ENCODE measurements around the gene USP25. TPM values are rescaled to one million over a fixed set of nuclear protein-coding genes. Genes with fewer than 3 reads are reported as not detected.
"Not testable (repeated sequence)": the region's sequence is repeated elsewhere in the genome, so short reads cannot be mapped to it uniquely, and the experiment has no call there.

Gene USP25
- total RNA-seq, 1 experiment from 2014 or later, result 25.3 TPM

DNA sequence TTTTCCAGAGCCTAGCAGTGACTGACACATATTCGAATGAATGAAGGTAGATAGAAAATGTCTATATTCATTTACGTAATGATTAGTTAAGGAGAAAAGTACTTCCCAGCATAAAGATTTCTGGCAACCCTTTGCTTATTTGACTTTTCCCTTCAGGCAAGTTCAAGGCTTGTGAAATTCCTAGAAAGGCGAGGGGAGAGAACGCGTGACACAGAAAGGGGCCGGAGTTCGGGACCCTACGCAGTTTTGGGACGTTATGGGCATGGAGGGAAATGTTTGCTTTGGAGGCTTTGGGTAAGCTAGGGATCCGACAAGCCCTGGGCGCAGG is 472 bp upstream of the USP25 start:
- DNase-seq (ENCODE audit: low read depth, low spot score), result no peak
- in situ Hi-C loops (cut with HindIII; ENCODE audit: low pct_unique_long_range_greater_than_20kb, low sequenced_read_pairs), result no loop called here

DNA sequence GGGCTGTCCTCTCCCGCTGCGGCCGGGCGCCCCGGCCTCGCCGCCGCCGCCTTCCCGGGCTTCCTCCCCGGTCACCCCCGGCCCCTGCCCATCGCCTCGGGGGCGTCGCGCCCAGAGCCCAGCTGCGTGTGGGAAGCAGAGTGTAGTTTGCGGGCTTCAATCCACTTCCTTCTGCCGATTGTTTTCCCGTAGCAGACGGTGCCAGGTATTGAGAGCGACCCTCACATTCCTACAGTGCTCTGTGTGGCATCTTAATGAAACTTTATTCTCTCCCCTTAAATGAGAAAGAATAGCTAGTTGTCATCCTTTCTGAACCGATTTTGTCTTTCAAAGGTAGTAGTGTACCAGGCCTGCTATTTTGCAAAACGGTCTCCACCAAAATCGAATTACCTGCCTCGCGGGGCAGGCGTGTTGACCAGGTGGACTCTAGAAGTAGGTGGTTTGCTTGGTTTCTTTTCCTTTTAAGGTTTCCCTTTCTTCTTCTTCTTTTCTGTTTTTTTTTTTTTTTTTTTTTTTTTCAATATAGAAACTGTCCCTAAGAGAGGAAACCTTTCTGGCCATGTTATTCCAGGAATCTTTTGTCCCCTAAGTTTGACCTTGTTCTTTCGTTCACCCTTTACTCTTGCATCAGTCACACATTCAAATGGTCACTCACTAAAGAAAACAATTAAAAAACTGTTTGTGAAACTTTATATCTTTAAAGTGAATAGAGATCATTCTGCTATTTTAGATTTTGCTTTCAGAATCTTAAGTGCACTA is 881 bp downstream of the USP25 start:
- in situ Hi-C loops (cut with HindIII; ENCODE audit: low pct_unique_long_range_greater_than_20kb, low sequenced_read_pairs), result no loop called here
- no peak for DNase-seq (ENCODE audit: low read depth, low spot score)

DNA sequence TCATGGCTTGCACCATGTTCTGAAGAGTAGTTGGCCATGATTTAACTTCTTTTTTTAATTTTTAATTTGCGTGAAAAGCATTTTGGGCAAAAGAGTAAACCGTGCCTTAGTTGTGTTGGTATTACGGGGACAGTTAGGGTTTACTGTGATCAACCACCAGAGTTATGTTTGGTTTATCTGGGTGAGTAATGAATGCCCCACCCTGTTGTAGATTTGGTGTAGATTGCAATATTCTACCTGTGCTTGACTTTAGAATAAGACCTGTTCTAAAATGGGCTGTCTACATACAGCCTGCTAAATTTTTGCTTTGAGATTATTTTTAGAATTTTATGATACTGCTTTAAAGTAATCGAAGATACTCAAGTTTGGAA is 1.4 kb downstream of the USP25 start:
- in situ Hi-C loops (cut with HindIII; ENCODE audit: low pct_unique_long_range_greater_than_20kb, low sequenced_read_pairs), result no loop called here
- DNase-seq (ENCODE audit: low read depth, low spot score), result no peak

DNA sequence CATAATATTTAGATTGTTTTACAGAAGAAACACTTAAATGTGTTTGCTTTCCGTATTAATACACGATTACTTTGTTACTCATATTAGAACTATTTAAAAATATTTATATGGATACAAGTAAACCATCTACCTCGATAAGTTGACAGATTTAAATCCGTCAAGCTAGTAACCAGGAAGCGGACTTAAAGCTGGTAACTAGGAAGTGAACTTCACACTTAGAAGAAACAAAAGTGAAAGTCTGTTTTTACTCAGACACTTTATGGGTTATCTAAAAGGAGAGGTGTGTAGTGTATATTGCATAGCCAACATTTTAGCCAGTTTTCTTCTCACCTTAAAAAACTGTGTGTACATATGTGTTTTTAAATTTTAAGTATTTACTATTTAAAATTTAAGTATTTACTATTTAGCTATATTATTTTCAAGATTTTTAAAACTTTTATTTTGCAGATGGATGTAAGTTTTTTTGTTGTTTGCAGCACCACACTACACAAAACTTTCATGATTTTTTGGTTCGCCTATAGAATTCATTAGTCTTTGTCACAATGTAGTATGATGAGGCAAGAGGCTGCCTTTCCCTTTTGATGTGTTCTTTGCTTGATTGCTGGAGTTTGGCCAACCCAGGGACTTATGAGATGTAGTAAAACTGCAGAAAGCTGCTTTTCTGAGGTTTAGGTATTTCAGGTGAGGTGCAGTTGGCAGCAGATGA is 2.7 kb downstream of the USP25 start:
- peak; percentile 50 for DNase-seq (ENCODE audit: low read depth, low spot score)
- in situ Hi-C loops (cut with HindIII; ENCODE audit: low pct_unique_long_range_greater_than_20kb, low sequenced_read_pairs), result no loop called here

DNA sequence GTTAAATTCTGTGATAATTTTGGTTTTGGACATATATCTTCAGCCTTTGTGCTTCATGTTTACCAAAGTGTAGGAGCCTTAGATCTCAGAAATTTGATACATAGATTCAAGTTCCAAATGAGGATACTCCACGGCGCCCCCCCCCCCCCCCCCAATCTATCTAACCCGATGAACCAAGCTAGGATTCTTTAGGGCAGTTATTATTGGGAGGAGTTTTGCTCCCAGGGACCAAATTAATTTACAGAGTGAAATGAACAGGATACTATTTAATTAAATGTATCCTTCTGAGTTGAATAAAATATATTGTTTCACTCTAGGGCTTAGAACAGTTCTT is 3.2 kb downstream of the USP25 start:
- no peak for DNase-seq (ENCODE audit: low read depth, low spot score)
- in situ Hi-C loops (cut with HindIII; ENCODE audit: low pct_unique_long_range_greater_than_20kb, low sequenced_read_pairs), result no loop called here

DNA sequence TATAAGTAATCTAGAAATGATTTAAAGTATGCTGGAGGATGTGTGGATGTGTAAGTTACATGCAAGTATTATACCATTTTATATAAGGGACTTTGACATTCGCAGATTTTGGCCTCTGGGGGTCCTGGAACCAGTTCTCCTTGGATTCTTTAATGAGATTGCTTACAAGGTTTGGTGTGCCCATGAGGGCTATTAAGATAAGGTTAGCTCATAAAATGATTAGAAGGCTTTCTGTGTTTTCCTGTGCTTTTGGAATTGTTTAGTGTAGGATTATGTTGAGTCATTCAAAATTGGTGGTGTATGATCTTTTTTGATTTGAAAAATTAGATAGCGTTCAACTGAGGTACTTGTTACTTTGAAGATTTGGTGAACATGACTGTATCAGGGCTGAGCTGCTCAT is 5.6 kb downstream of the USP25 start:
- peak; percentile 2 for DNase-seq (ENCODE audit: low read depth, low spot score)
- in situ Hi-C loops (cut with HindIII; ENCODE audit: low pct_unique_long_range_greater_than_20kb, low sequenced_read_pairs), result no loop called here

DNA sequence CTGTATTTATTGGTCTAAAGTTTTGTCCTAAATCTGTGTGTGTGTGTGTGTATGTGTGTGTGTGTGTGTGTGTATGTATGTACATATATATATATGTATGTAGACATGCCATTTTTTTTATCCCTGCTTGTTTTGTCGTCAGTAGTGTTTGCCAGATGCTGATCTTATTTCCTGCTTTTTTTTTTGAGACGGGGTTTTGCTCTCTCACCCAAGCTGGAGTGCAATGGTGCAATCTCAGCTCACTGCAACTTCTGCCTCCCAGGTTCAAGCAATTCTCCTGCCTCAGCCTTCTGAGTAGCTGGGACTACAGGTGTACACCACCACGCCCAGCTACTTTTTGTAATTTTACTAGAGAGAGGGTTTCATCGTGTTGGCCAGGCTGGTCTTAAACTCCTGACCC is 6.1 kb downstream of the USP25 start:
- in situ Hi-C loops (cut with HindIII; ENCODE audit: low pct_unique_long_range_greater_than_20kb, low sequenced_read_pairs); DNase-seq (ENCODE audit: low read depth, low spot score): not testable (repeated sequence)

DNA sequence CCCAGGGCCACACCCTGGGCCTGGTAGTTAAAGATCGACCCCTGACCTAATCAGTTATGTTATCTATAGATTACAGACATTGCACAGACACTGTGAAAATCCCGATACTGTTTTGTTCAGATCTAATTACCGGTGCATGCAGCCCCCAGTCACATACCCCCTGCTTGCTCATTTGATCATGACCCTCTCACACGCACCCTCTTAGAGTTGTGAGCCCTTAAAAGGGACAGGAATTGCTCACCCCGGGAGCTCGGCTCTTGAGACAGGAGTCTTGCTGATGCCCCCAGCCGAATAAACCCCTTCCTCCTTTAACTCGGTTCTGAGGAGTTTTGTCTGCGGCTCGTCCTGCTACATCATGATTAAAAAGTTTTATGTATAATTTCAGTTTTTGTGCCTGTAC is 9.0 kb downstream of the USP25 start:
- in situ Hi-C loops (cut with HindIII; ENCODE audit: low pct_unique_long_range_greater_than_20kb, low sequenced_read_pairs), result not testable (repeated sequence)

DNA sequence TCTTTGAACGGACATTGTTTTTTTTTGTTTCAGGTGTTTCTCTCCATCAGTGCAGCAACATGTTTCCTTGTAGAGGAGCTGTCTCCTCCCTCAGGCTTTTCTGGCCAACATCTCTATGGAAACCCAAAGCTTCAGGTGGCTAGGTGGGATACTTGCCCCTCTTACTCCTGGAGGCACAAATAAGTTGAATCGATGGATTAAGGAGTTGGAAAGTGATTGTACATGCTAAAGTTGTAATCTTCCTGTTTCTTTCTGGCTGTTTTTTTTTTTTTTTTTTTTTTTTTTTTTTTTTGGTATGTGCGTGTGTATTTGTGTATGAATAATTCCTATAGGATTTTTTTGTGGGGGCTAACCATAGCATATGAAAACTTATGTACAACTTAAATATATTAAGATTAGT is 10.6 kb downstream of the USP25 start:
- in situ Hi-C loops (cut with HindIII; ENCODE audit: low pct_unique_long_range_greater_than_20kb, low sequenced_read_pairs), result no loop called here
- no peak for DNase-seq (ENCODE audit: low read depth, low spot score)

More for the DNA sequence above, 9.0 kb downstream of the USP25 start:
- not testable (repeated sequence) for DNase-seq (ENCODE audit: low read depth, low spot score)

DNA sequence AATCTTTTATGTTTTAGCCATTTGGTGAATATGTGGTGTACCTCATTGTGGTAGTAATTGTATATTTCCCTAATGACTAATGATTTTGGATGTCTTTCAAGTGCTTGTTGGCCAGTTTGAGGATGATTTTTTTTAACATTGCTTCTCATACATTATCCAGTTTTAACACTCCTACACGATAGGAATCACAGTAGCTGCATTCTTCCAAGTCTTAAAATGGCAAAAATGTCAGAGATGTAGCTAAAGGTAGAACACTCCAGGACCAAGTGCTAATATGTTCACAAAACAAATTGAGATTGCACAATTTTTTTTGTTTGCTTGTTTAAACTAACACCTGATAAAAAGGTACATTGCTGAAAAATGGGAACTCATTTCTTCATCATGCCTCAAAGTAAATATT is 11.7 kb downstream of the USP25 start:
- no peak for DNase-seq (ENCODE audit: low read depth, low spot score)
- in situ Hi-C loops (cut with HindIII; ENCODE audit: low pct_unique_long_range_greater_than_20kb, low sequenced_read_pairs), result no loop called here

DNA sequence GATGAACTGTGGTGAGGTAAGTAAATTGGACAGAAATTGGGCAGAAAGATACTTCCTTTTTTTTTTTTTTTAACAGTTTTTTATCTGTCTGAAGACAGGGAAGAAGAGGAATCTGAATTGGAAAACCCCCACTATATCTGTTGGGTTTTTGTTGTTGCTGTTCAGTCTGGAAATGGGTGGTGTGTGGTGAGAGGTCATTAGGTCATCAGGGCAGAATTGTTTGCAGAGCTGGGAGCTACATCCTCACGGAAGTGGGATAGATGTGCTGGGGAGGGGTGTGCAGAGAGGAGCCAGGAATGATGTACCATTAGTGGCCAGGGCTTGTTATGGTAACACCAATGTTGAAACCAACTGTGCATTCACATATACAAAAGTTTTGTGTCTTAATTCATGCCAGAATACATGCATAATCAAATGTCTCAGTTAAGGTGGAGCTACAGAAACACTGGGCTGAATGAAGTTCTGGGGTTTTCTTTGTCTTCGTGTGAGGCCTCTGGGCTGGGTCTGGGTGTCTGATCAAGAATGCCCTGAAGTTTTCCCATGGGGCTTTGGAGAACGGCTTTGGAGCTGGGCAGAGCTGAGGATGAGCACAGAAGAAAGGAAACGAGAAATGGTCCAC is 12.4 kb downstream of the USP25 start:
- in situ Hi-C loops (cut with HindIII; ENCODE audit: low pct_unique_long_range_greater_than_20kb, low sequenced_read_pairs), result no loop called here
- DNase-seq (ENCODE audit: low read depth, low spot score), result no peak

DNA sequence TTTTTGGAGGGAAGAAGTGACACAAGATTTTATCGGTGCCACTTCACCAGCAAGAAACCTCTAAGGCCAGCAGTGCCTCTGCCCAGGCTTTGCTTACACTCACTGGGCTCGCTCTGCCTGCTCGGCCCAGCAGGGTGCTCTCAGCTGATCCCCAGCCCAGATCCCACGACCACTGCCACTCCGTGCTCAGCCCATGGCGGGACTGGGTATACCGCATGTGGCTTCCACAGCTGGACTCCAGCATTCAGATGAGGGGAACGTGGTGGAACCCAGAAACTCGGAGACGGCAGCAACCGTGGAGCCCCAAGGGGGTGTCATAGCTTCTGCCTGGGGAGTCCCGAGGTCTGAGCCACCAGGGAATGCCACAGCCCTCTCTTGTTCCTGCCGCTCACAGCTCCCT is 12.9 kb downstream of the USP25 start:
- no peak for DNase-seq (ENCODE audit: low read depth, low spot score)
- in situ Hi-C loops (cut with HindIII; ENCODE audit: low pct_unique_long_range_greater_than_20kb, low sequenced_read_pairs), result no loop called here

DNA sequence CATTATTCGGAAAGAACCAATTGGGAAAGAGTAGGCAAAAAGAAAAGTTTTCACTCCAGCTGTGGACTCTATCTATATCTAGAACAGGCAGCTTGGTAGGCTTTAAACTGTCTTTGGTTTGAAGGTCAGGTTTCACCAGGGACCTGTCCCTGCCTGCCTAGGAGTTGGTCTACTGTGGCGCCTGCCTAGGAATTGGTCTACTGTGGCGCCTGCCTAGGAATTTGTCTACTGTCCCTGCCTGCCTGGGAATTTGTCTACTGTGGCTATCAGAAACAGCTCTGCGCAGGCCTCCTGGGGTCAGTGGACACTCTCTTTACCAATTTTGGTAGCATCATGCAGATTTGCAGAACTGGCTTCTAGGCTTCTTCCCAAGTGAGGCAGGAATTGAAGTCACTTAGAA is 13.8 kb downstream of the USP25 start:
- in situ Hi-C loops (cut with HindIII; ENCODE audit: low pct_unique_long_range_greater_than_20kb, low sequenced_read_pairs), result no loop called here
- DNase-seq (ENCODE audit: low read depth, low spot score), result no peak

DNA sequence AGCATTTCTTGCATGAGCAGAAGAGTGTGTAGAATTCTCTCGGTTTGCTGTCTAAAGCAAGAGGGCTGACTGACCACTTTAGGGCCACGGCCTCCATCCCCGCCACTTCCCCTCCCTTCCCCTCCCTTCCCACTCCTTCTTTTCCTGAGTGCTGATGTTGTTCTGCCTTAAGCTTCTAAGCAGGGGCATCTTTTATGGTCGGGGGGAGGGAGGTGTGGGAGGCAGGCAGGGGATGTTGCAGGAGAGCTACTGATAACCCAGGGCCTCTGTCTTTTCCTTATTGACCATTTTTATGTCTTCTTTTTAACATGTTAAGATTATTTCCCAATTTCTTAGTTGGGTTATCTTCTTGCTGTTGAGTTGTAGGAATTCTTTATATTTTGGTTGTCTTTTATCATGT is 15.1 kb downstream of the USP25 start:
- DNase-seq (ENCODE audit: low read depth, low spot score), result no peak
- in situ Hi-C loops (cut with HindIII; ENCODE audit: low pct_unique_long_range_greater_than_20kb, low sequenced_read_pairs), result no loop called here

DNA sequence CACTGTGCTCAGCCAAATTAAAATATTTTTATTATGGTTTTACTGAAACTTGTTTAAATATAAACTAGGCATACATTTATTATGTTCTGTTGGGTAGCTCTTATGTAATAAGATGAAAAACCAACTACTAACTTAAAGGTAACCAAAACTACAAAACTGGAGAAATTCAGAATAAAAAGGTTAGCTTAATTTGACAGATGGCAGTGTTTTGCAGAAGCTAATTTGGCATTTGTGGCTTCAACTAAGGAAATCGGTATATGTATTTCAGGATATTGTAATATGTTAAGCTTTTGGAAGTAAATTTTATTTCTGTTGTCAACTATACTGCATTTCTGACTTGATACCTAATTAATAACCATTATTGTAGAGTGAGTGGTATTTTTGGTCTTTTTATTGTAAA is 18.8 kb downstream of the USP25 start:
- in situ Hi-C loops (cut with HindIII; ENCODE audit: low pct_unique_long_range_greater_than_20kb, low sequenced_read_pairs), result no loop called here

DNA sequence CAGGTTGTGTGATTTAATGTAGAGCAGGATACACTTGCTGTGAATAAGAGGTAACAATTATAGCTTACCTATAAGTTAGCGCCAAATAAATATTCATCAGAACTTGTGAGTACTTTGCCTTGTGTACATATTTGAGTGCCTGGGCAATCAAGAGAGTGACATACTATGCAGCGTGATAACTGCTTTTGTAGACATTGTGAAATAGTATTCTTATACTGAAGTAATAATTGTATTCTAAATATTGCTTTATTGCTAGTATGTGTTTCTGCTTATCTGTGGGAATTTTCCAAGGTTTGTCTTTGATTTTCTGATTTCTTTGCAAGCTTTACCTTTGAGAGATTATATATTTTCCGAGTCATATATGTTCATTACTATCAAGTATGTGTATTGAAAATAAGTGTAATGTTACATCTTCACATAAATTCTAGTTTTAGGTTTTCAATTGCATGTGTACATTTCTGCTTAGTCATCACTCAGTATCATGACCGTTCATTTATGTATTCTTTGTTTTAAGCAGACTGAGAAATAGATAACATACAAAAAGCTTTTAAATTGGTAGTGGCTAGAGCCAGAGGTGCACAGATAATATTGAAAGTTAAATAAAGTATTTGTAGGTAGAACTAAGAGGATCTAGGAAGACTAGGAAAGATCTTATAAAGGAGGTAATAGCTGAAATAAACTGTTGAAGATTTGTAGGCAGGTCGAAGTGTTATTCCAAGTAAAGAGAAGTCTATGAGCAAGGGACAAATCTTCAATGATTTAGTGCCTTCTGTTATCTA is 19.5 kb downstream of the USP25 start:
- DNase-seq (ENCODE audit: low read depth, low spot score), result no peak
- in situ Hi-C loops (cut with HindIII; ENCODE audit: low pct_unique_long_range_greater_than_20kb, low sequenced_read_pairs), result no loop called here

More for the DNA sequence above, 18.8 kb downstream of the USP25 start:
- DNase-seq (ENCODE audit: low read depth, low spot score), result no peak

DNA sequence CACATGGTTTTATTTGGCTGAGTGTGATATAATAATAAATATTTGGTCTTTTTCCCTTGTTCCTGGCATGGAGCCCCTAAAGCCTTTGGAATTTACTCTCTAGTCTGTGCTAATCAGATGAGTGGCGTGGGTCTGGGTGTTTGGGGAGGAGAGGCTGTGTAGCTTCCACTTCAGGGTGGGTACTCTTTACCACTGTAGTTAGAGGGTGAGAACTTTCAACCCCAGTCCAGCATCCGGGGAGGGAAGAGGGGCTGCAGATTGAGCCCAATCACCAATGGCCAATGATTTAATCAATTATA is 20.0 kb downstream of the USP25 start:
- DNase-seq (ENCODE audit: low read depth, low spot score), result no peak
- in situ Hi-C loops (cut with HindIII; ENCODE audit: low pct_unique_long_range_greater_than_20kb, low sequenced_read_pairs), result no loop called here

DNA sequence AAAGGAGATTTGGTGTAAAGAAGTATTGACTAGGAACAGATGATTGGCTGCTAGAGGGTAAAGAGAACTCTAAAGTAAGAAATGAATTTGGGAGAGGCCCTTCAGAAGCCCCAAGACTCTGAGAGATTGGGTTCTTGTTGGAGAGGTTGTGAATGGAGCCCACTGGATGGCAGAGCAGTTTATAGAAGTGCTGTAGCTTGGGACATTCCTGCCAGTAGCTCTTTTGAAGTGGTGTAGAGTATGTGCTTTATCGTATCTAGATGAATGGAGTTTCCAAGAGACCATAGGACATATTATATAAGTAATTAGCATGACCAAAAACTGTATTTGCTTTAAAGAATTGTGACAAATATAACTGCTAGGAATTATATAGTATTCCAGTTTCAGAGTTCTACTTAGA is 21.3 kb downstream of the USP25 start:
- in situ Hi-C loops (cut with HindIII; ENCODE audit: low pct_unique_long_range_greater_than_20kb, low sequenced_read_pairs), result no loop called here
- no peak for DNase-seq (ENCODE audit: low read depth, low spot score)

DNA sequence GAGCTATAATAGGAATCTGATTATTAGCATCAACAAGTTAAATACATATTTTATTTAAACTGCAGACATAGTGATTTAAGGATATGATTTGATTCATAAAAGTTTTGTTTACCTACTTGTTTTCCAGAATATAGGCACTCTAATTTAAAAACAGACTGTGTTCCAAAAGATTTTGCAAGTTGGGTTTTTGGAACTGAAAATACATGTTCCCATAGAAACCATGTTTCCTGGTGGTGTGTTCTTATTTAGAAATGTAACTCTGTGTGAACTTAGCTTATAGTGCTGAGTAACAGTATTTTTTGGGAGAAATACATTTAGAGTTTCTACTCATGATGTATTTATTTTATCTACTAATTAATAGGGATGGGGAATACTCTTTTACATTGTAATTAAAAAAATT is 21.8 kb downstream of the USP25 start:
- in situ Hi-C loops (cut with HindIII; ENCODE audit: low pct_unique_long_range_greater_than_20kb, low sequenced_read_pairs), result no loop called here
- no peak for DNase-seq (ENCODE audit: low read depth, low spot score)
